SK-N-SH treated with all-trans-retinoic acid at 6 μM for 48 hours (cell line): ENCODE data around the gene GLS.

ENCODE experiments used
- ATAC-seq: fragments of 200-7000 bp; cut with Tn5 transposase; 3 replicates; pipeline ENCODE4 v1.9.1; 2020; ENCODE audit warnings: mild to moderate bottlenecking, moderate library complexity
- ARNTL ChIP-seq: fragments of 450-650 bp; formaldehyde crosslinking; IDR thresholded peaks from 2 replicates; pipeline ENCODE4 v1.5.0; 2020; ENCODE audit warnings: low read depth, mild to moderate bottlenecking, moderate library complexity, borderline replicate concordance
- BACH2 ChIP-seq: fragments of 250-450 bp; sonication (Bioruptor Pico); IDR thresholded peaks from 2 replicates; pipeline ENCODE4 v1.9.0; 2021; ENCODE audit warnings: mild to moderate bottlenecking, borderline replicate concordance
- CREB5 ChIP-seq: fragments of 250-450 bp; sonication (Bioruptor Pico); IDR thresholded peaks from 2 replicates; pipeline ENCODE4 v1.5.1; 2020; ENCODE audit warnings: low read depth, mild to moderate bottlenecking, moderate library complexity
- CSDC2 ChIP-seq: fragments of 250-450 bp; sonication (Bioruptor Pico); IDR thresholded peaks from 2 replicates; pipeline ENCODE4 v1.5.0; 2020; ENCODE audit warnings: mild to moderate bottlenecking, moderate library complexity
- CSRNP3 ChIP-seq: fragments of 250-450 bp; sonication (Bioruptor Pico); IDR thresholded peaks from 2 replicates; pipeline ENCODE4 v1.5.1; 2021; ENCODE audit warnings: mild to moderate bottlenecking, moderate library complexity
- ESRRG ChIP-seq: fragments of 250-450 bp; sonication (Bioruptor Pico); IDR thresholded peaks from 2 replicates; pipeline ENCODE4 v1.6.1; 2021; ENCODE audit warnings: mild to moderate bottlenecking
- GLIS3 ChIP-seq: fragments of 250-450 bp; sonication (Bioruptor Pico); IDR thresholded peaks from 2 replicates; pipeline ENCODE4 v1.5.0; 2020; ENCODE audit warnings: mild to moderate bottlenecking, moderate library complexity
- OSR1 ChIP-seq: fragments of 250-450 bp; sonication (Bioruptor Pico); IDR thresholded peaks from 2 replicates; pipeline ENCODE4 v1.8.0; 2022; ENCODE audit warnings: moderate library complexity, mild to moderate bottlenecking, inconsistent platforms
- PATZ1 ChIP-seq: fragments of 250-450 bp; sonication (Bioruptor Pico); IDR thresholded peaks from 2 replicates; pipeline ENCODE4 v1.8.0; 2020; ENCODE audit warnings: mild to moderate bottlenecking, moderate library complexity, borderline replicate concordance
- PPARA ChIP-seq: fragments of 250-450 bp; sonication (Bioruptor Pico); IDR thresholded peaks from 2 replicates; pipeline ENCODE4 v1.5.0; 2020; ENCODE audit warnings: mild to moderate bottlenecking, borderline replicate concordance
- RARB ChIP-seq: fragments of 250-450 bp; sonication (Bioruptor Pico); IDR thresholded peaks from 2 replicates; pipeline ENCODE4 v1.8.0; 2021; ENCODE audit warnings: mild to moderate bottlenecking, moderate library complexity
- SNAI2 ChIP-seq: fragments of 250-450 bp; sonication (Bioruptor Pico); IDR thresholded peaks from 2 replicates; pipeline ENCODE4 v1.5.0; 2020; ENCODE audit warnings: mild to moderate bottlenecking, moderate library complexity
- TCF4 ChIP-seq: fragments of 250-450 bp; sonication (Bioruptor Pico); IDR thresholded peaks from 2 replicates; pipeline ENCODE4 v1.8.0; 2021; ENCODE audit warnings: mild to moderate bottlenecking, moderate library complexity, borderline replicate concordance
- TOX ChIP-seq: fragments of 250-450 bp; sonication (Bioruptor Pico); IDR thresholded peaks from 2 replicates; pipeline ENCODE4 v1.8.0; 2021; ENCODE audit warnings: mild to moderate bottlenecking, moderate library complexity, borderline replicate concordance
- TSHZ2 ChIP-seq: fragments of 250-450 bp; sonication (Bioruptor Pico); IDR thresholded peaks from 2 replicates; pipeline ENCODE4 v1.5.0; 2020; ENCODE audit warnings: mild to moderate bottlenecking, moderate library complexity
- ZC3H10 ChIP-seq: fragments of 250-450 bp; sonication (Bioruptor Pico); IDR thresholded peaks from 2 replicates; pipeline ENCODE4 v1.5.1; 2021; ENCODE audit warnings: mild to moderate bottlenecking, moderate library complexity
- ZFP3 ChIP-seq: fragments of 250-450 bp; sonication (Bioruptor Pico); IDR thresholded peaks from 2 replicates; pipeline ENCODE4 v1.5.0; 2020; ENCODE audit warnings: mild to moderate bottlenecking, moderate library complexity
- ZFP30 ChIP-seq: fragments of 450-650 bp; formaldehyde crosslinking; IDR thresholded peaks from 2 replicates; pipeline ENCODE4 v1.5.0; 2022; ENCODE audit warnings: mild to moderate bottlenecking, moderate library complexity
- ZNF565 ChIP-seq: fragments of 450-650 bp; formaldehyde crosslinking; conservative IDR thresholded peaks from 2 replicates; pipeline ENCODE4 v1.5.0; 2020; ENCODE audit warnings: low read depth, mild to moderate bottlenecking, moderate library complexity
- ZNF8 ChIP-seq: fragments of 450-650 bp; formaldehyde crosslinking; IDR thresholded peaks from 2 replicates; pipeline ENCODE4 v1.5.0; 2020; ENCODE audit warnings: mild to moderate bottlenecking, moderate library complexity

GLS gene

GRCh38 chr2:190932514-190932913, 51.9 kb downstream of the GLS start:
- no peak for ATAC-seq
- TF ChIP-seq RARB (CRISPR knock-in tag) (no peak), SNAI2 (CRISPR knock-in tag) (no peak), PPARA (CRISPR knock-in tag) (no peak), ZFP3 (CRISPR knock-in tag) (no peak), ZFP30 (CRISPR knock-in tag) (no peak), TOX (CRISPR knock-in tag) (no peak), OSR1 (CRISPR knock-in tag) (no peak), ZNF8 (CRISPR knock-in tag) (no peak), PATZ1 (CRISPR knock-in tag) (no peak), BACH2 (CRISPR knock-in tag) (no peak), ZNF565 (CRISPR knock-in tag) (no peak), TCF4 (no peak), TSHZ2 (CRISPR knock-in tag) (no peak), ZC3H10 (CRISPR knock-in tag) (no peak), CSDC2 (CRISPR knock-in tag) (no peak), ESRRG (CRISPR knock-in tag) (no peak), GLIS3 (CRISPR knock-in tag) (no peak), CSRNP3 (CRISPR knock-in tag) (no peak)

- TF ChIP-seq BACH2 (CRISPR knock-in tag) (no peak), PATZ1 (CRISPR knock-in tag) (no peak), ARNTL (CRISPR knock-in tag) (no peak), ZNF8 (CRISPR knock-in tag) (no peak)
- TF ChIP-seq, all 23 proteins: peak for 0
- no peak for ATAC-seq
Measured at GRCh38 chr2:190933361-190933760, 52.7 kb downstream of the GLS start.

- TF ChIP-seq ESRRG (CRISPR knock-in tag): no peak
- no peak for ATAC-seq
Measured at GRCh38 chr2:190935054-190935453, 54.4 kb downstream of the GLS start.

GRCh38 chr2:190938771-190939335, 58.2 kb downstream of the GLS start:
- no peak for ATAC-seq
- TF ChIP-seq ZNF565 (CRISPR knock-in tag): no peak

- ATAC-seq: no peak
Measured at GRCh38 chr2:190940454-190940853, 59.8 kb downstream of the GLS start.

More at GRCh38 chr2:190940454-190940853, 59.8 kb downstream of the GLS start:
- TF ChIP-seq PATZ1 (CRISPR knock-in tag) (no peak), CSRNP3 (CRISPR knock-in tag) (no peak), CSDC2 (CRISPR knock-in tag) (no peak), OSR1 (CRISPR knock-in tag) (no peak), BACH2 (CRISPR knock-in tag) (no peak), SNAI2 (CRISPR knock-in tag) (no peak), PPARA (CRISPR knock-in tag) (no peak), ARNTL (CRISPR knock-in tag) (no peak), CREB5 (no peak)
